HUES64 (cell line): ENCODE measurements around the gene ZCWPW1.
"Not testable (repeated sequence)": the region's sequence is repeated elsewhere in the genome, so short reads cannot be mapped to it uniquely, and the experiment has no call there.

Experiments used
- H3K27ac ChIP-seq: 2 replicates; pipeline ENCODE4 v1.7.0; 2013; ENCODE audit warnings: low read depth, low read length, inconsistent platforms
- H3K27me3 ChIP-seq: 2 replicates; pipeline ENCODE4 v1.6.1; 2013; ENCODE audit warnings: mild to moderate bottlenecking, low read length; ENCODE audit not compliant: insufficient read depth
- H3K36me3 ChIP-seq: 2 replicates; pipeline ENCODE4 v1.6.1; 2013; ENCODE audit warnings: mild to moderate bottlenecking, low read length; ENCODE audit not compliant: insufficient read depth
- H3K4me1 ChIP-seq: 2 replicates; pipeline ENCODE4 v1.6.1; 2013; ENCODE audit warnings: mild to moderate bottlenecking, low read length, moderate library complexity; ENCODE audit not compliant: insufficient read depth
- H3K4me3 ChIP-seq: 2 replicates; pipeline ENCODE4 v1.5.1; 2013; ENCODE audit warnings: mild to moderate bottlenecking, low read length, moderate library complexity
- H3K9ac ChIP-seq: 2 replicates; pipeline ENCODE4 v1.6.1; 2013; ENCODE audit warnings: mild to moderate bottlenecking, low read depth, low read length
- H3K9me3 ChIP-seq: 2 replicates; pipeline ENCODE4 v1.6.1; 2013; ENCODE audit warnings: low read depth, low read length; ENCODE audit not compliant: insufficient read depth
- WGBS: fragments of 150-250, 120-280 bp; methylation state at CpG from one replicate; pipeline ENCODE4 v1.1.7; 2013; ENCODE audit warnings: missing lambda C conversion rate; 5-methylcytosine and 5-hydroxymethylcytosine counted together

The ZCWPW1 gene

DNA sequence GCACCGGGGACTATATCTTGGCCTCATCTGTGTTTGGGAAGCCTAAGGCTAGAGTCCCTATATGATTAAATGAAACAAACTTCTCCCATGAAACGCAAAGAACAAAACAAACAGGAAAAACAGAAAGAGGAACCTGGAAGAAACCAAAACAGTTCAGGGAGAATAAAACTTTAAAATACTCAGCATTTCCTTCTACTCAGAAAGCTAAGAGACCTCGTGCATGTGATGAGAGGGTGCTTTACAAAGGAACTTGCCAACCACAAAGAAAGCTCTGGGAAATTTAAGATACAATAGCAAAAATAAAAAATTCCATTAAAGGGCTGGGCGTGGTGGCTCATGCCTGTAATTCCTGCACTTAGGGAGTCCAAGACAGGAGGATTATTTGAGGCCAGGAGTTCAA, 48.3 kb downstream of the ZCWPW1 start:
- H3K4me3 ChIP-seq: no peak overlapping the region
- H3K27ac ChIP-seq: no peak overlapping the region
- no peaks in the 10 kb centered on the region for H3K27me3 ChIP-seq
- no peak overlapping the region for H3K9ac ChIP-seq
- H3K9me3 ChIP-seq: no peaks in the 10 kb centered on the region
- 97% methylated on average over 3 of the region's 4 CpGs for WGBS
- H3K4me1 ChIP-seq: no peaks in the 10 kb centered on the region
- no peaks in the 10 kb centered on the region for H3K36me3 ChIP-seq

DNA sequence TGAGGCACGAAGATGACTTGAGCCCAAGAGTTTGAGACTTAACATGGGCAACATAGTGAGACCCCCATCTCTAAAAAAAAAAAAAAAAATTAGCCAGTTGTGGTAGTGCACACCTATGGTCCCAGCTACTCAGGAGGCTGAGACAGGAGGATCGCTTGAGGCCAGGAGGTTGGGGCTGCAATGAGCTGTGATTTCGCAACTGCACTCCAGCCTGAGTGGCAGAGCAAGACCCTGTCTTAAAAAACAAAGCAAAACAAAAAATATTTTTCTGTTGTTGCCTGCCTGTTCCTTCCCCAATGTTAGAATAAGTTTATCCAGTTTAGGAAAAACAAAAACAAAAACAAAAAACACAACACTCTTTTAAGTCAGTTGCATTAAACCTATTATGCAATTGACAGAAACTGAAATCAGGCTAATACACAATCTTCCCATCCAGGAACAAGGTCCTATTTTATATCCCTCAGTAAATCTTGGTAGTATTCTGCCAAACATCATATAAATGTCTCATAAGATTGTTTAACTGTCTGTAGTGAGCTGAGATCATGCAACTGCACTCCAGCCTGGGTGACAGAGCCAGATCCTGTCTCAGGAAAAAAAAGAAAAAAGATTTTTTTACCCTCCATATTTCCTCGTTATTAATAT, 50.3 kb downstream of the ZCWPW1 start:
- no peaks in the 10 kb centered on the region for H3K9me3 ChIP-seq
- no peaks in the 10 kb centered on the region for H3K36me3 ChIP-seq
- no peaks in the 10 kb centered on the region for H3K27me3 ChIP-seq
- no peak overlapping the region for H3K4me3 ChIP-seq
- H3K27ac ChIP-seq: no peak overlapping the region
- no peak overlapping the region for H3K9ac ChIP-seq
- 95% methylated on average over 3 of the region's 4 CpGs for WGBS
- H3K4me1 ChIP-seq: no peaks in the 10 kb centered on the region

DNA sequence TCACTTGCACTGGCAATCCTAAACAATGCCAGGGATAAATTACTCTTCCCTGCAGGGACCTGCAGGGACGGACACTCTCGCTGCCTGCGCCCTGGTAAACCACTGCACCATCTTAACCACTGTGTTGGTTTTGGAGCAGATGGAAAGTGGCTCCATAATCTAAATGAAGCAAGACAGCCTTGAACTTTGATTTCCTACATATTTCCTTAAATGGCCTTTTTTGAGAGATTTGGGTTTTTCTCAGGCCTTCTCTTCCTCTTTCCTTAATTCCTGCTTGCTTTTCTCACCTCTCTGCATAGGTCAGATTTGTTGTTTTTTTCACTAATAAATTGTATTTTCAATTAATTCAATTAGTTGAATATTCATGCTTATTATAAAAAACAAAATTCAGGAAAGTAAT, 52.4 kb downstream of the ZCWPW1 start:
- Histone ChIP-seq H3K9me3 (no peaks in the 10 kb centered on the region), H3K27ac (no peak overlapping the region), H3K27me3 (no peaks in the 10 kb centered on the region), H3K36me3 (no peaks in the 10 kb centered on the region), H3K4me1 (peaks cover 7% of the 10 kb centered on the region; the same call in 1 of the 2 replicates), H3K4me3 (no peak overlapping the region), H3K9ac (no peak overlapping the region)
- 94% methylated on average over 3 of the region's 3 CpGs for WGBS

DNA sequence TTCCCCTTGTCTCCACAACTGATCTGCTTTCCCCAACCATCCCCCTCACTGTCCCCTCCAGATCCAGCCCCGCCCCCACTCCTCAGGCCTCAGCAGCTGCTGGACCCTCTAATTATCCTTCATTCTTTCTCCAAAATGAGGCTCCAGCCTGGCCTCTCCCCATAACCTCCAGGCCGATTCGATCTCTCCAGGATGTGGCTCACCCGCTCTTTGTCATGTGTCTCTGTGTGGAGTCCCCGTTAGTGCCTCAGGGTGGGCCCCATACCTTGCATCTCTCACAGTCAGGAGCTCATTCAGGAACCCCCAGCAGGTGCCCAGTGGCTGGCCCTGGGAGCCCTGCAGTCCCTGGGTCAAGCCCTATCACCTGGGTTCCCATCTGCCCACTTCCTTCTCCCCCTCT, 53.9 kb downstream of the ZCWPW1 start:
- Histone ChIP-seq H3K27me3 (no peaks in the 10 kb centered on the region), H3K4me3 (no peak overlapping the region), H3K27ac (no peak overlapping the region), H3K36me3 (no peaks in the 10 kb centered on the region), H3K9ac (no peak overlapping the region), H3K4me1 (peaks cover 10% of the 10 kb centered on the region; the same call in 1 of the 2 replicates), H3K9me3 (no peaks in the 10 kb centered on the region)
- WGBS: 74% methylated on average over 5 of the region's 5 CpGs

DNA sequence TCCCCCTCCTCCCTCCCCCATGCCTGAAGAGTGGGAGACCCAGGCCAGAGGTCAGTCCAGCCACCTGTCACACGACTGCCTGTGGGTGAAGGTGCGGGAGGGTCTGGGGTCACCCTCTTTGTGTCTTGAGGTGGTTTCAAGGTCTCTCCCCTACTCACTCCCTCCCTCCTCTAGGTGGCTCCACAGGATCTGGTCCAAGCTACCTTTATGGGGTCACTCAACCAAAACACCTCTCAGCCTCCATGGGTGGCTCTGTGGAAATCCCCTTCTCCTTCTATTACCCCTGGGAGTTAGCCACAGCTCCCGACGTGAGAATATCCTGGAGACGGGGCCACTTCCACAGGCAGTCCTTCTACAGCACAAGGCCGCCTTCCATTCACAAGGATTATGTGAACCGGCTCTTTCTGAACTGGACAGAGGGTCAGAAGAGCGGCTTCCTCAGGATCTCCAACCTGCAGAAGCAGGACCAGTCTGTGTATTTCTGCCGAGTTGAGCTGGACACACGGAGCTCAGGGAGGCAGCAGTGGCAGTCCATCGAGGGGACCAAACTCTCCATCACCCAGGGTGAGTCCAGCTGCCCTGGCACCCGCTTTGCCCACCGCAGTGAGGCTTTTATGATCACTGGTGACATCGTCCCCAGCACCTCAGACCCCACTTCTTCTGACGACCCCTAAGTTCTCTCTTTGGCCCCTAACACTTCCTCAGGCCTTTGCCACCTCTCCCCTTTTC, 54.5 kb downstream of the ZCWPW1 start:
- not testable (repeated sequence) for H3K4me3 ChIP-seq, H3K27ac ChIP-seq

DNA sequence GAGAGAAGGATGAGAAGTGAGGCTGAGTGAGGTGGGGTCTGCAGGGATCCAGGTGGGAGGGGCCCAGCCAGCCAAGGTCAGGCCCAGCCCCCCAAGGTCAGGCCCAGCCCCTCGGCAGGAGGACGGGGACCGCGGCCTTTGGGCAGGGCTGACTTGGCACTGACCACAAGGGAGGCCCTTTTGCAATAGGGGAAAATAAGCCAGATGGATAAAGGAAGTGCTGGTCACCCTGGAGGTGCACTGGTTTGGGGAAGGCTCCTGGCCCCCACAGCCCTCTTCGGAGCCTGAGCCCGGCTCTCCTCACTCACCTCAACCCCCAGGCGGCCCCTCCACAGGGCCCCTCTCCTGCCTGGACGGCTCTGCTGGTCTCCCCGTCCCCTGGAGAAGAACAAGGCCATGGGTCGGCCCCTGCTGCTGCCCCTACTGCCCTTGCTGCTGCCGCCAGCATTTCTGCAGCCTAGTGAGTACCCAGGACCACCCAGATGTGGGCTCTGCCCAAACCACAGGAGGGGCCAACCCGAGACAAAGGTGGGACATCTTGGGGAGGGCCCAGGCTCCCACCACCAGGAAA, 55.2 kb downstream of the ZCWPW1 start, which contains the start of gene PILRA:
Gene PILRA, plus strand, starts transcription at position 227 of the 571 bp plus-strand sequence. Its CDS starts 170 bp downstream, at position 397.
- H3K27ac ChIP-seq: no peak within 1 kb of the TSS
- WGBS: 79% methylated on average over 12 of the region's 12 CpGs
- H3K9me3 ChIP-seq: no peaks in the 10 kb centered on the region
- H3K27me3 ChIP-seq: no peaks in the 10 kb centered on the region
- peaks cover 10% of the 10 kb centered on the region; the same call in 1 of the 2 replicates for H3K4me1 ChIP-seq
- H3K4me3 ChIP-seq: no peak within 1 kb of the TSS
- no peak within 1 kb of the TSS for H3K9ac ChIP-seq
- no peaks in the 10 kb centered on the region for H3K36me3 ChIP-seq

More for the DNA sequence above, 54.5 kb downstream of the ZCWPW1 start:
- not testable (repeated sequence) for H3K9me3 ChIP-seq, H3K27me3 ChIP-seq, H3K36me3 ChIP-seq, H3K9ac ChIP-seq
- peaks cover 10% of the 10 kb centered on the region; the same call in 1 of the 2 replicates for H3K4me1 ChIP-seq
- WGBS: 83% methylated on average over 13 of the region's 15 CpGs

- Histone ChIP-seq H3K4me1 (peaks cover 10% of the 10 kb centered on the region; the same call in 1 of the 2 replicates), H3K27me3 (no peaks in the 10 kb centered on the region), H3K9ac (no peak overlapping the region), H3K9me3 (no peaks in the 10 kb centered on the region), H3K36me3 (peaks cover under 1% of the 10 kb centered on the region; the same call in 1 of the 2 replicates), H3K4me3 (no peak overlapping the region), H3K27ac (no peak overlapping the region)
- 70% methylated on average over 6 of the region's 6 CpGs for WGBS
These were observed 55.8 kb downstream of the ZCWPW1 start for GRCh38 chr7:100372694-100373093.

DNA sequence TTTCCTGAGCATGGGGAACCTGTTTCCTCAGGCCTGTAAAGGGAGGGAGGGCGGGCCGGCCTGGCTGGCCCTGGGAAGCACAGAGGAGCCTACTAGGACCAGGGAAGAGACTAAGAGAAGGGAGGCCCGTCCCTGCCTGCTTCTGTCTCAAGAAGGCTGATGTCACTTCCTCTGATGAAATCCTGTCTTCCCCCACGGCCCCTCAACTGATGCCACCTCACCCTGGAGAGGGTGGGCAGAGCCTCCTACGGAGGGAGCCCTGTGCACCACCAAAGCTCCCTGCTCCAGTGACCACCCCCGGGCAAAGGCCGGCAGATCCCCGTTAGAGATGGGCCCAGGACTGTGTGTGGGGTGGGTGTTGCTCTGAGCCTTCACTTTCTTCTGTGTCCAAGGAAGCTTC, 56.2 kb downstream of the ZCWPW1 start:
- 79% methylated on average over 8 of the region's 8 CpGs for WGBS
- no peaks in the 10 kb centered on the region for H3K9me3 ChIP-seq
- no peak overlapping the region for H3K4me3 ChIP-seq
- no peak overlapping the region for H3K27ac ChIP-seq
- H3K4me1 ChIP-seq: peaks cover 10% of the 10 kb centered on the region; the same call in 1 of the 2 replicates
- peaks cover 5% of the 10 kb centered on the region; the same call in 1 of the 2 replicates for H3K36me3 ChIP-seq
- H3K27me3 ChIP-seq: no peaks in the 10 kb centered on the region
- no peak overlapping the region for H3K9ac ChIP-seq

DNA sequence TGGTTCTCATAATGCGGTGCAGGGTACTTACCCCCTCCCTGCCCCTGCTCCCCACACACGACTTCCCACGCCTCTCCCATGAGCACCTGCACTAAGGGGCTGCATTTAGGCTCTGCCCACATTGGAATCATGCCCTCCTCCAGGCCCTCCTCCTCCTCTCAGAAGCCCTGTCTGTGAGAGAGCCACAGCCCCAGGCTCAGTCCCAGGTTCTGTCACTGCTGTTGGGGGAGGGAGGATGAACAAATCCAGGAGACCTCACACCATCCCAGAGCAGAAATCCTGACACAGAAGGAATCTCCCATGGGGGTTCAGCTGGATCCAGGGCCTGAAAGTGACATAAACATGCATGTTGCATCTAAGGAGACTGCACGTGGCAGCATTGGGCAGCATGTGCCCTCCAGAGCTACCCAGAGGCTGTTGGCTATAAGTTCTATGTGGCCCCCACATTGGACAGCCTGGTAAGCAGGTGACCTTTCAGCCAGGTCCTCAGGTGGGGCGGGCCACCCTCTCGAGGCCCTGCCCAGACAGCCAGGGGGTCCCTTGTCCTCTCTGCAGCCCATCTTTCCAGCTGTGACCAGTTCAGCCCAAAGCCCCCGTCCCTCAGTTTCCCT, 56.8 kb downstream of the ZCWPW1 start:
- 94% methylated on average over 7 of the region's 7 CpGs for WGBS
- Histone ChIP-seq H3K27ac (no peak overlapping the region), H3K4me3 (no peak overlapping the region), H3K36me3 (peaks cover 6% of the 10 kb centered on the region; the same call in 1 of the 2 replicates), H3K27me3 (no peaks in the 10 kb centered on the region), H3K9ac (no peak overlapping the region), H3K4me1 (peaks cover 10% of the 10 kb centered on the region; the same call in 1 of the 2 replicates), H3K9me3 (no peaks in the 10 kb centered on the region)

GRCh38 chr7:100370746-100371145, 57.8 kb downstream of the ZCWPW1 start:
- Histone ChIP-seq H3K9me3 (no peaks in the 10 kb centered on the region), H3K27ac (peak overlapping the region; percentile 50; the same call in 1 of the 2 replicates), H3K4me1 (peaks cover 10% of the 10 kb centered on the region; the same call in 1 of the 2 replicates), H3K9ac (no peak overlapping the region), H3K27me3 (no peaks in the 10 kb centered on the region), H3K36me3 (peaks cover 6% of the 10 kb centered on the region; the same call in 1 of the 2 replicates), H3K4me3 (no peak overlapping the region)
- 88% methylated on average over 6 of the region's 6 CpGs for WGBS
